HPDE6-E6E7 (cell line): ENCODE data around the gene ZFPL1.

Experiments used
- DNase-seq: peaks from one replicate; pipeline ENCODE4 v3.0.0; 2011; ENCODE audit warnings: missing footprints; ENCODE audit errors: extremely low spot score

Gene ZFPL1

GRCh38 chr11:65090628-65091027 lies 6.6 kb downstream of the ZFPL1 start:
- DNase-seq = no peak

- DNase-seq = no peak
Observed at GRCh38 chr11:65095427-65095826, 11.4 kb downstream of the ZFPL1 start.

GRCh38 chr11:65095974-65096806 lies 12.2 kb downstream of the ZFPL1 start, which contains the start of gene VPS51:
Gene VPS51, plus strand, starts transcription at chr11:65096214. Its CDS starts 37 bp downstream, at chr11:65096251.
- DNase-seq = peak; percentile 96

- no peak for DNase-seq
Observed at GRCh38 chr11:65096926-65097325, 12.9 kb downstream of the ZFPL1 start.

GRCh38 chr11:65100674-65101350 lies 16.8 kb downstream of the ZFPL1 start:
- DNase-seq = no peak

GRCh38 chr11:65102142-65103095 lies 18.4 kb downstream of the ZFPL1 start:
- DNase-seq = no peak

GRCh38 chr11:65103476-65103875 lies 19.5 kb downstream of the ZFPL1 start:
- no peak for DNase-seq

- DNase-seq = no peak
Observed at GRCh38 chr11:65104628-65105027, 20.6 kb downstream of the ZFPL1 start.

- DNase-seq = no peak
Observed at GRCh38 chr11:65107078-65107477, 23.1 kb downstream of the ZFPL1 start.

GRCh38 chr11:65107751-65108468 lies 23.9 kb downstream of the ZFPL1 start:
- DNase-seq = no peak

- no peak for DNase-seq
Observed at GRCh38 chr11:65108469-65109123, 24.6 kb downstream of the ZFPL1 start.

GRCh38 chr11:65109231-65110198 lies 25.5 kb downstream of the ZFPL1 start:
- DNase-seq = no peak

GRCh38 chr11:65110354-65110861 lies 26.4 kb downstream of the ZFPL1 start:
- DNase-seq = peak; percentile 86

GRCh38 chr11:65111159-65111743 lies 27.2 kb downstream of the ZFPL1 start:
- no peak for DNase-seq

GRCh38 chr11:65111744-65112545 lies 27.9 kb downstream of the ZFPL1 start, which contains the start of gene TM7SF2:
Gene TM7SF2, plus strand, starts transcription at chr11:65111872. Its CDS starts 144 bp downstream, at chr11:65112016.
- DNase-seq = peak; percentile 94

GRCh38 chr11:65112546-65113360 lies 28.7 kb downstream of the ZFPL1 start:
- no peak for DNase-seq

- DNase-seq = no peak
Observed at GRCh38 chr11:65113361-65113756, 29.3 kb downstream of the ZFPL1 start.
